ENCODE data around the gene SOX5. TPM values are rescaled to one million over a fixed set of nuclear protein-coding genes. Genes with fewer than 3 reads are reported as not detected.
"Not testable (repeated sequence)": the region's sequence is repeated elsewhere in the genome, so short reads cannot be mapped to it uniquely, and the experiment has no call there.

The SOX5 gene
- polyA plus RNA-seq, 4 donors, result 7.1 to 9.0 (median 7.9) TPM

DNA sequence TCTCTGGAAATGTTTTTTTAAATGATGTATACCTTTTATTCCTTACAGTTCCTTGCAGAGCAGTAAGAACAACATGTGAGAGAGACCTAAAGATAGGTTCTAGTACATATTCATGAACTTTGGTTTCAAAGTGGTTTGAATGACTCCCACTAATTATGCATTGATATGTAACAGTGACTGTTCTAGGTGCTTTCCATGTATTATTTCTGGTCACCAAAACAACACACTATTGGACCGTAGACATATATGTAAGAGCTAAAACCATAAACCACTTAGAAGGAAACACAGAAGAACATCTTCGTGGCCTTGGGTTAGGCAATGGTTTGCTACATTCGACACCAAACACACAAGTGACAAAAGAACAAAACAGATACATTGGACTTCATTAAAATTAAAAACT is 37.9 kb downstream of the SOX5 start:
- DNase-seq (ENCODE audit: low read depth in 4 of 4, low spot score in 3 of 4), result no peak

DNA sequence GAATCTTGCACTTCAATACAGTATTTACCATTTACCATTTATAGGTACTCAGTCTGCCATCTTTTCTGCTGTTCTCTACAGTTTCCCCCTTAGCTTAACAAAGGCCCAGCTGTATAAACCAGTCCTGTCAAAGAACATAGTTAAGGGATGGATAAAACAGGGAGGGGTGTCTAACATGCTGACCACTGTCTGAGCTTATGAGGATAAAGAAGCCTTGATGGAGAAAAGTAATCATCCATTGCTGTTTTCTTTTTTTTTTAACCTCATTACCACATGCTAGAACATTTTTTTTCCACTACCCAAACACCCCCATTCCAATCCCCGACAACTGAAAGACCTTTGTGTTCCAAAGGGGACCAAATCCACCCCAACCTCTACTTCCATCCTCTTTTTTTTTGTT is 39.9 kb downstream of the SOX5 start:
- DNase-seq (ENCODE audit: low read depth in 4 of 4, low spot score in 3 of 4), result no peak

DNA sequence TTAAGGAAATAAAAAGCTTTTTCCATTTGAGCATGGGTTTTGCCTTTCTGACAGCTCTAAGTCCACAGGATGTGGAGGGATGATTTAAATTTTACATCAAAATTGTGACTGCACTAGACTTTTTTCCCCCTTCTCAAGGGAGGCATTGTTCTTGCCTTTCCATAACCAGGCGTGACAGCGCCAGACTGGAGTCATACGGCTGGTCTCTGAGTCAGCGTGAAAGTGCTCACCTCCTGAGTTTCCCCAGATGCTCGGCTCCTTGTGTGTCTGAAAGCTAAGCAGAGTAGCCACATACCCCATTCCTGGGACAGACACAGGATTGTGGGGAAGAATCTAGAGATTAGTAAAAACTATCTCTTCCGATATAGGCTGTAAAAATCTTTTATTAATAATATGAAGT is 43.1 kb downstream of the SOX5 start:
- no peak for DNase-seq (ENCODE audit: low read depth in 4 of 4, low spot score in 3 of 4)

DNA sequence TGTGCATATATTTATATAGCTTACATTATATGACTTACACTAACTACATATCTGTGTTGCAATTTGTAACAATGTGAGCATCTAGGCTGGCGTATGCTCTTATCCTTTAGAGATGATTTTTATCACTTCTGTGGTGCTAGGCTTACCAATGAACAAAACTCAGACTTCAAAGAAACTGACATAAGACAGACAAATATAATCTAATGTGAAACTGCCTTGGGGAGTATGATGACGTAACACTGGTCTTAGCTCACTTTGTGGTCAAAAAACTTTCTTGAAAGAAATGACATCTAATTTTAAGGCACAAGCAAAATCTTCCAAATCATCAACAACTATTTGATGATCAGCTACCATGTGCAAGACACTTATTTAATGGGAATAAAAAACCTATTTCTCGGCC is 50.0 kb downstream of the SOX5 start:
- DNase-seq (ENCODE audit: low read depth in 4 of 4, low spot score in 3 of 4), result no peak

DNA sequence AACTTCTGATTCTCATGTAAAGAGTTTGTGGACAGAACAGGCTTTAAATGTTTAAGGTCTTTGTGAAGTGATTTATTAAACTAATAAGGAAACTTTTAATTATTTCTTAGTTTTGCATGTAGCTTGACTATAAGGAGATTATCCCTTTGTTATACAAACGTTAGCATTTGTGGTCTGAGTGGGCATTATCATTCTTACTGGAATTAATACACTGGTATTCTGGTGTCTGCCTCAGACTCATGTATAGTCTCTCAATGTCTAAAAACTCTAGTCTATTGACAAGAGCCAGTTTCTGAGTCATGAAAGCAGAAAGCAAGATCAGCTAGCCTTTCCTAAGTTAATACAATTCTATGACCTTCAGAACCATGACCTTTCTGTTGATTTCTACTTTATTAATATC is 51.3 kb downstream of the SOX5 start:
- DNase-seq (ENCODE audit: low read depth in 4 of 4, low spot score in 3 of 4), result no peak

DNA sequence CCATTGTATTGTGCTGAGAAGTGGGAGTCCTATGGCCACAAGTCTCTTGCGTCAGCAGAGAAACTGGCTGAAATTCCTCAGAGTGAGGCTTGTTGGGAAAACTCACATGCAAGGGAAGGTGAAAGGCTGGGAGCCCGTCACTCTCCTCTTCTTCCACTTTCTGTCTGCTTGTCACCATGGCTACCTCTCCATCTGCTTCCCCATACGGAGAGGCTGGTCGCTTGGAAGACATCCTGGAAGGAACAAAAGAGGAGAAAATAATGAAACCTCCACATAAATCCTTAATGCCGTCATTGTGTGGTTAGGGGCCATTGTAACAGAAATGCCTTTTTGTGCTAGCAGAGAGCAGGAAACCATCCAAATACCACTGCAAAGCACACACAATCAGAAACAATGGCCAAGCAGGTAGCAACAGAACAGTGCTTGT is 53.7 kb downstream of the SOX5 start:
- DNase-seq (ENCODE audit: low read depth in 4 of 4, low spot score in 3 of 4), result no peak

DNA sequence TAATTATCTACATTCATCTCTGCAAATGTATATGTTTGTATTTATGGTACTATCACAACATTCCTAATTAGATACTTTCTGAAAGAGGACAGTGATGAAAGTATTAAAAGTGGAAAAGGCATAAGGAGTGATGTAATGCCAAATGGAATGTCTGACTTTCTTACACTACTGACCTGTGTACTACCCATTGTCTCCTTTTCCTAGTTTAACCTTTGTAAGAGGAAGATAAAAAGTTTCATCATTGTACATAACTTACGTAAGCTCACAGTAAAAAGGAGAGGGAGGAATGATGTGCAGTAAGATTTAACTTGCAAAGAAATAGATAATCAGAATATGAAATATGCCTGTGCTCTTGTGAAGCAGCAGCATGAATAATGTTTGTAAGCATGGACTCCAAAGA is 55.9 kb downstream of the SOX5 start:
- DNase-seq (ENCODE audit: low read depth in 4 of 4, low spot score in 3 of 4), result no peak

DNA sequence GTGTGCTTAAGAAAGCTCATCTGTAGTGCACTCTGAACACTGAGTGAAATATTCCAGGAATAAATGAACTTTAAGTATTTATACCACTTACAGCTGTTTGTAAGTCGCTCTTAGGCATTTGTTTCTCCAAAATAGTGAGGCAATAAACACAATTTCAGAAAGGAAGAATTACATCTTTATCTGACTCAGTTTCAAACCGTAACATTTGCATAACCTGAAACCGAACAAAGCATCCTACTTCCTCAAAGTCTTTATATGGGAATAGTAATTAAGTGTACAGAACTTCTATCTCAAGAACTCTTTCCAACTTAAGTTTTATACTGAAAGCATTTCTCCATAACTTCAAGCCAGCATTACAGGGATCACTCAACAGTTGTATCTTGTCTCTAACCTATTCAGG is 58.4 kb downstream of the SOX5 start:
- DNase-seq (ENCODE audit: low read depth in 4 of 4, low spot score in 3 of 4), result no peak

DNA sequence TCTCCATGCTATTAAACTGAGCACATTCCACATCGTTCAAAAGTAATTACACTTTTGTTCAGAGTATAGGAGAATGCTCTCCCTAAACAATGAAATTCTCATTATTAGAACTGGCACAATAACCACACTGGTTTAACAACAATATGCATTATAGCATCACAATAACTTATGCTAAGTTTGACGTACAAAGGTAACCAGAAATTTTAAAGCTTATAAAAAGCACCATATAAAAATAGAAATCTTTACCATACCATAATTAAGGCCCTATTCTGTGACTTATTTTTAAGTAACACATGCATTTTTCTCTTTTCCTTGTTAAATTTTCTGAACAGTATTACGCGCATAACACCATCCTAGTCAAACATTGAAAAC is 60.4 kb downstream of the SOX5 start:
- no peak for DNase-seq (ENCODE audit: low read depth in 4 of 4, low spot score in 3 of 4)

DNA sequence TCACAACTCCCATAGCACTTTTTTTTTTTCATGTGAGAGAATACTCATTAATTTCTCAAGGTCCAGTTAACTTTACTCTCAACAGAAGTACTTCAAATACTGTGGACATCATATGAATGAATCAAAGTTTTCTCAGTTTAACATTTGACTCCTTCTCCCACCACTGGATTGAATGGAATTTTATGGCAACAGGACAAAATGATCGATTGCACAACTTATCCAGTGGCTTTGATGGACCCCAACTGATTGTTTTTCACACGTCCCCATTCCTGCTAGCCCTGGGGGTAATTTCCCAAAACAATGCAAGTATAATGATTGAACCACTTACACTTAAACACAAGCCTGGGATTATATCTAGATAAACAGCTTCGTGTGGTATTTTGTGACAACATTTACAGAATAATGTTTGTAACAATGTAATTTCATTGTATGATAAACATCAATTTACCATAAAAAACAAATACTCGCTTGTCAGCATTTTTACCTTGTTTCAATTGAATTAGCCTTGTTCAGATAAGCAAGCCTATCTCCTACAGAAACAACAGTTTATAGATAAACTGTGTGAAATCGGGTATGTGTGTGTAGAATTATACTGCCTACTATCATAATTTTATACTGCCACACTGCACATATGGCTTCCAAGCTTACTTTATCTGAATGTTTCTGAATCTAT is 60.9 kb downstream of the SOX5 start:
- no peak for DNase-seq (ENCODE audit: low read depth in 4 of 4, low spot score in 3 of 4)

DNA sequence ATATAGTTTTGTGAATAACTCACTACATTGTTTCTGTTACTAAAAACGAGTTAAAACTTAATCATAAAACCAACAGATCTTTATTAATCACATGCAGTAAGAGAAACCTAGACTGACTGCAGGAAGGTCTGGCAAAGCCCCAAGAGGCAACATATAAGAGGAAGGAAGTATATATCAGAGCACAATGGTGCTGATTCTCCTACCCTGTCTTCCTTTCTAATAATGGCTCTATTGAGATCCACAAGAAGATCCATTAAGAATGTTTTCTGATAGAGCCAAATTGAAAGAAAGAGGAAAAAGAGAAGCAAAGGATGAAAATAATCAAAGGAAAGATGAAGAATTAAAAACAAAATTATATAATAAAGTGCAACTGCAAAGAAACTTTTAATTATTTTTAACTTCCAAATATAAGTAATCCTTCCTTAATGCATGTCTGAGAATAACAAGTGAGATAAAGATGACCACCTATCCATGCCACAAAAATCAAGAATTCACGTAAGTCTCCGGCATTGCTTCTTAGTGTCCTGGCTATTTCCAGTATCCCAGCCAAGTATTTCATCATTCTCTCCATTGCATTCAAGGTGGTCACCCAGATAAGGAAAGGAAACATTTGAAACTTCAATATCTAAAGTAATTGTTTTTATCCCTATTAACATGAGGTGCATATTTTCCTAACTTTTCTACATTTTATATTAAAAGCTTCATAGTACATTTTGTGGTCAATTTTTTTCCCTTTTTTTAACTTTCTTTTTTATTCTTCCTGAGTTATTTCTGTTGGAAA is 62.2 kb downstream of the SOX5 start:
- no peak for DNase-seq (ENCODE audit: low read depth in 4 of 4, low spot score in 3 of 4)

DNA sequence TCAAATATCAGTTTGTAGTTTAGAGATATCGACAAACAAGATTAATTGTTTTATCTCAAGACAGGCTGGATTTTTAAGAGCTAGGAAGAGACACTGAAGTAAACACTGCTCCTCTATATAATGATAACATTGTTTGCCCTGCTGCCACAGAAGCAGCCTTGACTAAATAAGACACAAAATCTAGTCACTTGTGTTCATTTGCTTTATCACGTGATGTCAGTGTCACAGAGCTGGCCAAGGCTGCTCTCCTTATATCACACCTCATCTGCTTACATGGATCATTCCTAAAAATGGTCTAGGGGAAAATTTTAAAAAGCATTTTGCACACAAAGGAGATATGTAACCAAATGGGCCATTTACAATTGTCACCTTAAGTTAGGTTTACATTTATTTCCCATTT is 64.1 kb downstream of the SOX5 start:
- no peak for DNase-seq (ENCODE audit: low read depth in 4 of 4, low spot score in 3 of 4)

DNA sequence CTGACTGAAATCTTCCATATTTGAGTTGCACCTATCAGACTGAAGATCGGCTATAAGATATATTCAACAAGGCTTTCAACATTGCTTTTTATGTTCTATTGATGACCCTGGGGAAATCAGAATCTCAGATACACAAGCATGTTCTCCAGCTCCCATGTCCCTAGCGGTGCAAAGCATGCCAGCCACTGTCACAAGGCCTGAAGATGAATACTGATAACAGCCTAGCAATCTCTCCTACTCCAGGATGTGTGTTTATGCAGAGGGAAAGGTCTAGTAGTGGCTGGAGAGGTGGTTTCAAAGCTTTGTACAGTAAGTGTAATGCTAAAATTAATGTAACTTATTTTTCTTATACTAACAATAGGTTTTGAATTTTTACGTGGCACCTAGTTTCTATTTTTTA is 64.6 kb downstream of the SOX5 start:
- no peak for DNase-seq (ENCODE audit: low read depth in 4 of 4, low spot score in 3 of 4)

DNA sequence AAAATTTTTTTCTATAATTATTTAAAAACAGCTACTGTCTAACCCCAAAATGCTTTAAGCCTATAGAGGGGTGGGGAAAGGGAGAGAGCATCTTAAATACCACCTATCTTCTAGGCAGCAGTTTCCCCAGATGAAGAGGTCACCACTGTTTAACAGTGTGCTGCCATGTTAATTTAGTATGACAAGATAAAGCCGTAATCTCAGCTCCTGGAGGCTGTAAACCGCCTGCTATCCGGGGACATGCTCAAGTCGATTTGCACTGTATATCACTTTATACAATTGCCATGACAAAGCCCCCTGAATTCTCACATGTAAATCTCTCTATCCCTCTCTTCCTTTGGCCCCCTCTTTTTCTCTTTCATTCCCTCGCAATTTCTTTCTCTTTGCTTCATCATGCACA is 68.5 kb downstream of the SOX5 start:
- no peak for DNase-seq (ENCODE audit: low read depth in 4 of 4, low spot score in 3 of 4)

DNA sequence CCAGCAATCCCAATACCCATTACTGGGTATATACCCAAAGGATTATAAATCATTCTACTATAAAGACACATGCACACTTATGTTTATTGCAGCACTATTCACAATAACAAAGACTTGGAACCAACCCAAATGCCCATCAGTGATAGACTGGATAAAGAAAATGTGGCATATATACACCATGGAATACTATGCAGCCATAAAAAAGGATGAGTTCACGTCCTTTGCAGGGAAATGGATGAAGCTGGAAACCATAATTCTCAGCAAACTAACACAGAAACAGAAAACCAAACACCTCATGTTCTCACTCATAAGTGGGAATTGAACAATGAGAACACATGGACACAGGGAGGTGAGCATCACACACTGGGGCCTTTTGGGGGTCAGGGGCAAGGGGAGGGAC is 72.9 kb downstream of the SOX5 start:
- not testable (repeated sequence) for DNase-seq (ENCODE audit: low read depth in 4 of 4, low spot score in 3 of 4)

DNA sequence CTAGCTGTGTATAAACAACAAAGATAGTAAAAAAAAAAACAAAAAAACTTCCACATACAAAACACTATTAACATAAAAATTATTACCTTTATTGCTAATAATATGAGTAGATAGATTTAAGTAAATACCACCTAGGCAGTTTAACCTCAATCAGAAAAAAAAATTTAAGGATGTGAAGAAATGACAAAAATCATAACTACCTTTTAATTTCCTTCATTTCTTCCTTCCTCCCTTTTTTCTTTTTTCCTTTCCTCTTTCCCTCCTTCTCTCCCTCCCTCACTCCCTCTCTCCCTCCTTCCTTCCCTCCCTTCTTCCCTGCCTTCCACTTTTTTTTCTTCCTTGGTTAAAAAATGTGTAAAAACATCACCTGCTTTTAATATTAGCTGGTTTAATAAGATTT is 81.7 kb downstream of the SOX5 start:
- DNase-seq (ENCODE audit: low read depth in 4 of 4, low spot score in 3 of 4), result no peak

DNA sequence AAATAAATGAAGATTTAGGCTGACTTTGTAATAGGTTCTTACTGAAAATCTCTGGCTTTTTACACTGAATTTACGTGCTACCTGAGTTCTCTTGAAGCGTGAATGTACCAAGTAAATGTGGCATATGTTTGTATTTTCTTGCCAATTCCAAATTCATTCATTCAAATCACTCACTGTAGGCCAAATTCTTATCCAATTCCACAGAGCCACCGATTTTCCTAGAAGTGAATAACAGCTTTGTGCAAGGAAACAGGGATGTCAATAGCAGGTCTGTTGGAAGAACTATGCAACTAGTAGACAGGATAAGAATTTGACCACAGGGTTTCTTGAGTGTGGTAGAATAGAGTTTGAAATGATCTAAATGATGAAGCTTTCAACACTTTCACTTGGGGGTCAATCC is 86.8 kb downstream of the SOX5 start:
- DNase-seq (ENCODE audit: low read depth in 4 of 4, low spot score in 3 of 4), result no peak

DNA sequence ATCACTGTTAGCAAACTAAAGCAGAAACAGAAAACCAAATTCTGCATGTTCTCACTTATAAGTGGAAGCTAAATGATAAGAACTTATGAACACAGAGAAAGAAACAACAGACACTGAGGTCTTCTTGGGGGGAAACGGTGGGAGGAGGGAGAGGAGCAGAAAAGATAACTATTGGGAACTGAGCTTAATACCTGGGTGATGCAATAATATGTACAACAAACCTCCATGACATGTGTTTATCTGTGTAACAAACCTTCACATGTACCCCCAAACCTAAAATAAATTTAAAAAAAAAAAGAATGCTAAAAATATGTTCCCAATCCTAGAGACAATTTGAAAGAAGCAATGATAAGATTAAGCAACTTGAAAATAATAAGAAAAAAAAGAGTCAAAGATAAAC is 89.5 kb downstream of the SOX5 start:
- no peak for DNase-seq (ENCODE audit: low read depth in 4 of 4, low spot score in 3 of 4)

DNA sequence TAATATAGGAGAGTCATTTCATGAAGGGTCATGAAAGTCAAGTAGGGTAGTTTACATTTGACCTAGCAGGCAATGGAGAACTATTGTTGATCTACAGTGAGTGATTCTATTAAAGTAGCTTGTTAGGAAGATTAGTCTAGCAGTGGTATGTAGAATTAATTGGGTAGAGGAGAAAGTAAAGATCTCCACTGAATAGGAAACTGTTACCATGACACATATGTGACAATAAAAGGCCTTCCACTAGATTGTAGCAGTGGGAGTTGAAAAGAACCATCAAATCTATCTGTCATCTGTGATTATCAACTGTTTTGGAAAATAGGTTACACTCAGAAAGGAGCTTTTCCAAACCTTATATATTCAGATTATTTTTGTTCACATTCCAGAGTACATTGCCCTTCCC is 92.3 kb downstream of the SOX5 start:
- DNase-seq (ENCODE audit: low read depth in 4 of 4, low spot score in 3 of 4), result no peak

DNA sequence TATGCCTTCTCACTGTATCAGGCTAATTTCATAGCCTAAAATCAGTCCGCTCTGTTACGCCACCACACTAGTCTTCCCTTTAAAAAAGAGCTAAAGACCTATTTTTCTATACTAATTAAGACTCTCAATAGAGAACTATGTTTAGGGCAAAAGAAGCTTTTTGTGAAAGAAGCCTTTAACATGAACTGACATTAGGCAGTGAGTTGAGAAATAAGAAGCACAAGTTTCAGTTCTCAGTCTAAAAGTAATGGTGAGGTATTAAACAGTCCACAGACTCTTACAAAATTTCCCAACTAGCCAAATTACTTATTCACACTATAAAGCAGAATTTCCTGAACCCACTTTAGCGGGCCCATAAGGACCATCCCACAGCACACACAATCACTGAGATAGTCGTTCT is 93.7 kb downstream of the SOX5 start:
- no peak for DNase-seq (ENCODE audit: low read depth in 4 of 4, low spot score in 3 of 4)

DNA sequence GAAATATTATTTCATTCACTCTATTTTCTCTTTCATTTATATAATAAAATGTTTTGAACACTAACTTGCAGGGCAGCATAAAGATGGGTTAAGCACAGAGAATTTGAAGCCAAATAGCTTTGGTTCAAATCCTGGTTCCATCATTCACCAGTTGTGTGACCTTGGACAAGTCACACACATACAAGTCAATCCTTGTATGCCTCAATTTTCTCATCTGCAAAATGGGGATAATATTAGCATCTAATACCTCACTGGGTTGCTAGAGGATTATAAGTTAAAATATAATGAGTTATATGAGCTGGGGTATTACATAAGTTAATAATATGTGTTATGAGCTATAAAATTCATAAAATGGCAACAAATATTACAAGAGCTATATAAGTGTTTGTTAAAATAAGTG is 94.9 kb downstream of the SOX5 start:
- no peak for DNase-seq (ENCODE audit: low read depth in 4 of 4, low spot score in 3 of 4)

DNA sequence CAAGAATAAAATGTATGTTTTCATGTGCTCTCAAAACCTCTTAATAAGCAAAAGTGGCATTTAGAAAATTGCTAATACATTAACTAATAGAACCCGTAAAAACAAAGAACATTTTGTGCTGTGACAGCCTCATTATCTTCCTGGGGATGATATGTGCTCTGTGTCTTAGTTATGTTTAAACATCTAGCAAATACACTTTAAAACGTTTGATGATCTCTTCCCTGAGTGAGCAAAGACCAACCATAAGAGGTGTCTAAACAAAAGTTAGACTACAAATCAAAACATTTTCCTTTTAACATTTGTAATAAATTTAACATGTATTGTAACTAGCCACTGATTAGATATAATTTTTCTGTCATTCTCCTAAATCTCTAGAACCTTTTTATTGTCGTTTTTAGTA is 95.8 kb downstream of the SOX5 start:
- DNase-seq (ENCODE audit: low read depth in 4 of 4, low spot score in 3 of 4), result no peak

DNA sequence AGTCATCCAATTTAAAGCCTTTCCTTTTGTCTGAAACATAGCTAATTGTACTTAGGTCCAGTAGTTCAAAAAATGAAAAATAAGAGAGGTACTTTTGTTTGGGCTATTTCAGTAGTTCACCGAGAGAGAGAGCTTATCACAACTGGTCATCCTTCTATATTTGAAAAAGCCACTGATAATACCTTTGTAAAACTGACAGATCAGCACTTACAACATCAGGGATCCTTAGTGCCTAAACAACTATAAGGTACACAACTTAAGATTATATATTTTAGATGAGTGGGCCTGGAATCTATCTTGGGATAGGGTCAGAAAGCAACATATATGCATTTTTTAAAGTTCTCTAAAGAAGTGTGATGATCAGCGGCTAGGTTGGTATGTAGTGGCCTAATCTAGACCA is 97.9 kb downstream of the SOX5 start:
- DNase-seq (ENCODE audit: low read depth in 4 of 4, low spot score in 3 of 4), result no peak
